NCI-H345 (cell line): ENCODE results near the gene DEAF1.

Experiments used
- DNase-seq: peaks from one replicate; lab custom pipeline; 2025; lab: John Stamatoyannopoulos, UW

Gene DEAF1

GRCh38 chr11:621838-622237 lies 73.2 kb downstream of the DEAF1 start:
- no peak for DNase-seq

DNA sequence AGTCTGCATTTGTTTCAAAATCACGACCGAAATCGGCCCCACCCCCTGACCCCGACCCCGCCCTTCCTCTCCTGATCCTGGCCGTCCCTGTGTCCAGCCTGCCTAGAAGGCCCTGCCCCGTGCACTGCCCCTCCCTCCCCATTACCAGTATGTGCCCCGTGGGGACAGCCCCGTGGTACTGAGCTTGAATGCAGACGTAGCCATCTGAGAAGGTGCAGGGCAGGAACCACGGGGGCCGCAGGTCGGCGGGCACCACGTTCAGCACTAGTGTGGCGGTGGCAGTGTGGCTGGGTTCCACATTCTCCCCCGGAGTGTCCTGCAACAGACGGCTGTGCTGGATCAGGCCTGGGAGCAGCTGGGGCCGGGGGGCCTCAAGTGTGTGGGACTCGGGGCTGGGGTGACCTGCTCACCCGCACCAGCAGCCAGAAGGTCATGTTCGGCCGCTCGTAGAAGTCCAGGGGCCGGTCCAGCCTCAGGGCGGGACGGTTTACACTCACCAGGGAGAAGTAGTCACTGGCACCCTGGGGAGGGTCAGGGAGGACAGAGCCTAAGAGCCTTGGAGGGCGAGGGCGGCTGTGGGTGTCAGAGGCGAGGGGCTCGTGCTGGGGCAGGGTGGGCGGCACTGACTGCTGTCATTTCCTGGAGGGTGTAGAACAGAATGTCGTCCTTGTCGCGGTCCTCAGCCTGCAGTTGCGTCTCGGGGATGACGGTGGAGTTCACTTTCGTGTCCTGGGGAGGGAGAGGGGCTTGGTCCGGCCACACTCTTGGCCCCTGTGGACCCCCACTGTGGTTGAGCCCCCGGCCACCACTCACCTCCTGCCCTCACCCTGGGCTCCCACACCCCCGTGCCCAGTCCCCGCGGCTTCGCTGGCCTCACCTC lies 73.8 kb downstream of the DEAF1 start:
- DNase-seq: no peak

DNA sequence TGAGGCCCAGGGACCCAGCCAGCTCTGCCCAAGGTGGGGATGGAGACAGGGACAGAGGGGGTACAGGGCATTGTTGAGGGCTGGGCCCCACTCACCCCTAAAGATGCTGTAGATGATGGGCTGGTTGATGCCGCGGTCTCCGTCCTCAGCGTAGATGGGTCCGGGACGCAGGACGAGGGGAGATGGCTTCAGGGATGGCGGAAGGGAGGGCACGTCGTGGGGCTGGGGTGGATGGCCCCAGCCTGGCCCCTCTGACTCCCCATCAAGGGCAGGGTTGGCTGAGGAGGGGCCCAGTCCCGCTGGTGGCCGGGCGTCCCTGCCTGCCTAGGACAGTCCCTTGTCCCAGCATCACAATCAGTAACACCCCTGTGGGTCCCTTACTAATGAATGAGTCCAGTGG lies 74.8 kb downstream of the DEAF1 start:
- DNase-seq: no peak

DNA sequence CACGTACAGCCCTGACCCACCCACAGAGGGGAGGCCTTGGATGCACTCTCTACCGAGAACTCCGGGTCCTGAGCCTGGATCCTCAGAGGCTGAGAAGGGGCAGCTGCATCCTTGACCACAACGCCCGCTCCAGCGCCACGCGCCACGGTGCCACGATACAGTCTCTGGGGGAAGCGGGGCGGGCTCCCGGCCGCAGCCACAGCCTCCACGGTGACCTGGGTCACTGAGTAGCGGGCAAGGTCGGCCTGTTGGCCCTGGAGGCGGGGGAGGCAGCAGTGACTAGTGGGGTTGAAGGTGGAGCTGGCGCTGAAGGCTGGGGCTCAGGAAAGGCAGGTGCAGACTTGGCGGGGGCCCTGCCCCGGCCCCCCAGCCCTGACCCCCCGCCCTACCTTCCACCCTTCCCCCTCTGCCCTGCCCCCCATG lies 75.4 kb downstream of the DEAF1 start:
- DNase-seq: no peak

- DNase-seq: no peak
Observed at GRCh38 chr11:618856-619627, 76.0 kb downstream of the DEAF1 start.

- no peak for DNase-seq
Observed at GRCh38 chr11:617912-618682, 76.9 kb downstream of the DEAF1 start.

DNA sequence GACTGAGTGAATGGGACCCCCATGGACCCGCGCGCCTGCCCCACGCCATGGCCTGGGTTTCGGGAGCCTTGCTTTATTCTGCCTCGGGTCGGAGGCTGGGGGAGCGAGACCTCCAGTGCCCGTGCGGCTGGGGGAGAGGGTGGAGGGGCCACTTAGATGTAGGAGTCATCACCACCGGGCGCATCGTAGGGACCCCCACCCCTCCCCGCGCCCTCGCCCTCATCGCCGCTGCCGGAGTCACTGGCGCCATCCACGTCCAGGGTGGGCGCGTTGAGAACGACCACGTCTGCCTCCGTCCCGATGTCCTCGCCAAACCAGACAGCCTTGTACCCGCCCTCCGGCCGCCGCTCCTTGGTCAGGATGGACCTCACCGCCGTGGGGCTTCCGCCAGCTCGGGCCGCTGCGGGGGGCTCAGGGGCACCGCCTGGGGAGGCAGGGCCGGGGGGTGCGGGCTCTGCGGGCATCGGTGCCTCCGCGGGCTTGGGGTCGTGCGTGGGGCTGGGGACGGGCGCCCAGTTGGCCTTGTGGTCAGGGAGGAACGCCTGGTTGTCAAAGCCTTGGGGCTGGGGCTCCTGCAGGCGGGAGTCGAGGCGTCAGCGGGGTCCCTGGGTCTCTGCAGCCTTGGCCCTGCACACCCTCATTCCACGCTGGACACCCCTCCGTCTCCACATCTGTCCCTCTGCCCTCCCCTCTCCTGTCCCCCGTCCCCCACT lies 77.7 kb downstream of the DEAF1 start:
- DNase-seq: no peak

GRCh38 chr11:616320-617198 lies 78.5 kb downstream of the DEAF1 start:
- DNase-seq: no peak

DNA sequence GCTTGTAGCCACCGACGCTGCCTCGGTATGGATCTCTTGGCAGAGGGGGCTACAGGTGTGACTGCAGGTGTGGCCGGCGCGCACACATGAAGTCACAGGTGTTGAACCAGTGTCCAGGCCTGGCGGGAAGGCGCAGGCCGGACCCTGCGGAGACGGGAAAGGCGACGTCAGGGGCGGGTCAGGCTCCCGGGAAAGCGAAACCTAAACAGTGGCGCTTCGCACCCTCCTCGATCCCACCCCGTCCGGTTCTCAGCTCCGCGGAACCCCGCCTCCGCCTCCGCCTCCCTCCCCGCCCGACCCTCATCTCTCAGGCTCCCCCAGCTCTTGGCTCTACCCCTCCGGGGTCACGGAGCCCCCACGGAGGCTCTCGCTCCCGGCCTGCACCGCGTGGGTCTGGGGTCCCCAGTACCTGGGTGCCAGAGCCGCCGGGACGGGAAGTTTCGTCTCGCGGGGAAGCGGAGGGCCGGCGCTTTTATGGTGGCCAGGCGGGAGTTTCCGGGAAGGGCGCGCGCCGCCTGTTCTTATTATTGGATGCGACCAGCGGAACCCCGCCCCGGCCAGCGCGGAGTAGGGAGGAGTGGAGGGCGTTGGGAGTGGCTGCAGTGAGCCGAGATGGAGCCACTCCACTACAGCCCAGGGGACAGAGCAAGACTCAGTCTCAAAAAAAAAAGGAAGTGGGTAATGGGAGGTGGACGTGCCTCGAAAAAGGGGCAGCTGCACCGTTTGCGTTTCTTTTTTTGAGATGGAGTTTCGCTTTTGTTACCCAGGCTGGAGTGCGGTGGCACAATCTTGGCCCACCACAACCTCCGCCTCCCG lies 79.3 kb downstream of the DEAF1 start, which contains the start of gene IRF7:
IRF7 (minus strand) TSS at position 447 of the 816 bp plus-strand sequence. CDS start 586 bp downstream, outside the sequence.
- DNase-seq: peak; percentile 84

GRCh38 chr11:614623-615503 lies 80.2 kb downstream of the DEAF1 start:
- DNase-seq: no peak

GRCh38 chr11:614021-614622 lies 80.9 kb downstream of the DEAF1 start:
- DNase-seq: no peak

- peak; percentile 60 for DNase-seq
Observed at GRCh38 chr11:613369-613968, 81.6 kb downstream of the DEAF1 start.

DNA sequence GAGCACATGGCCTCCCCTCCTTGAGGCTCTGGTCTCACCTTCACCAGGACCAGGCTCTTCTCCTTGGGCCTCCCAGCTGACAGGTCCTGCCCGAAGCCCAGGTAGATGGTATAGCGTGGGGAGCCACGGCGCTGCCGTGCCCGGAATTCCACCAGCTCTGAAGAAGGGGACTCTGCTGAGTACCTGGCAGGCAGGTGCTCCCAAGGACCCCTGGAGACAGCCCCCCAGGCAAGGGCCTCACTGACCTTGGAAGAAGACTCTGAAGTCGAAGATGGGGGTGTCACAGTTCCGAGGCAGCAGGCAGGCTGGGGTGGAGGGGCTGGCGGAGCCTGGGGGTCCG lies 82.1 kb downstream of the DEAF1 start:
- DNase-seq: no peak

- DNase-seq: no peak
Observed at GRCh38 chr11:612201-612960, 82.6 kb downstream of the DEAF1 start.

DNA sequence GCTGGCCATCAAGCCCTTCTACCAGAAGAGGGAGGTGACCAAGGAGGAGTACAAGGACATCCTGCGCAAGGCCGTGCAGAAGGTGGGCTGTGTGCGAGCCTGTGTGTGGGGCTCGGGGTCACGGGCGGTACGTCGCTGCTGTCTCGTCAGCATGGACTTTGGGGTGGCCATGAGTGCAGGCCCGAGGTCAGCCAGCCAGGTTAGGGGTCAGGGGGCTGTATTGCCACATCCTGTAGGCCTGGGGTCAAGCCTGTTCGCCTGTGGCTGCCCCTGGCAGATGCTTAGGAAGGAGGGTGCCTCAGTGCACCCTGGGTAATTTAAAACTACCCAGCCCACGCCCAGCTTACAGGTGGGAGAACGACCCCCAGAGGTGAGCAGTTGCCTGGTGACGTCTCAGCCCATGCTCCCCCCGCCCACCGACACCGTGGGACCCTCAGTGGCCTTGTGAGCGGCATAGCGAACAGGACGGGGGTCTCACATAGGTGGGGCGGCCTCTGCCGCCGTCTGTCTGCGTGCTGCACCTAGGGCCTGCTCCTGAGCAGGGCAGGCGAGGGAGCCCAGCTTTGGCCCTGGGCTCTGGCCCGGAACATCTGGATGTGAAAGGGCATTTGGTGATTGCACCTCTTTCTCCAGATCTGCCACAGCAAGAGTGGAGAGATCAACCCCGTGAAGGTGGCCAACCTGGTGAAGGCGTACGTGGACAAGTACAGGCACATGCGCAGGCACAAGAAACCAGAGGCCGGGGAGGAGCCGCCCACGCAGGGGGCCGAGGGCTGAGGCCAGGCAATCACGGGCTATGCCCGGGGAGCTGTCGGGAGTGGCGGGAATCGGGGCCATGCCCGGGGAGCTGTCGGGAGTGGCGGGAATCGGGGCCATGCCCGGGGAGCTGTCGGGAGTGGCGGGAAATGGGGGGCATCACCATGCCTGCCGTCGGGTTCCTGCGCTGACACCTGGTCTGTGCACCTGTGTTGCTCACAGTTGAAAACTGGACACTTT lies 83.7 kb downstream of the DEAF1 start:
- DNase-seq: no peak
